ENCODE results near the gene PRDM13. TPM values are rescaled to one million over a fixed set of nuclear protein-coding genes. Genes with fewer than 3 reads are reported as not detected.
A peak's percentile ranks its signal among the peaks of the same experiment; 100 is the strongest.

PRDM13 gene
- total and polyA plus RNA-seq, 2 of the 13 experiments (the other 11 are each of a cell fraction or from before 2014, with no cell fraction given), result not detected

- TF ChIP-seq ZBTB33 (CRISPR knock-in tag; IDR thresholded peaks at IDR 0.05) (peak; percentile 71), ZBED4 (CRISPR knock-in tag; IDR thresholded peaks at IDR 0.05; ENCODE audit: borderline replicate concordance) (peak; percentile 92), CEBPG (CRISPR knock-in tag; IDR thresholded peaks at IDR 0.05) (peak; percentile 44; the same call in 1 of the 2 replicates), NRL (CRISPR knock-in tag; IDR thresholded peaks at IDR 0.05; ENCODE audit: borderline replicate concordance) (peak; percentile 76; the same call in 1 of the 2 replicates), KAT2B (IDR thresholded peaks at IDR 0.05; ENCODE audit: borderline replicate concordance, low read depth, low read length) (no peak), GATAD2A (CRISPR knock-in tag; IDR thresholded peaks at IDR 0.05) (peak; percentile 88), HNRNPL (IDR thresholded peaks at IDR 0.05; ENCODE audit: low read depth, low read length) (peak; percentile 54; the same call in 1 of the 2 replicates), MAX (IDR thresholded peaks at IDR 0.05) (peak; percentile 87), ZBTB7A (CRISPR knock-in tag; IDR thresholded peaks at IDR 0.05) (peak; percentile 76; the same call in 1 of the 2 replicates), ZSCAN9 (CRISPR knock-in tag; IDR thresholded peaks at IDR 0.05; ENCODE audit: borderline replicate concordance) (peak; percentile 95), LBX2 (CRISPR knock-in tag; IDR thresholded peaks at IDR 0.05; ENCODE audit: borderline replicate concordance) (no peak; the same call in 1 of the 2 replicates), HOXA5 (CRISPR knock-in tag; IDR thresholded peaks at IDR 0.05) (peak; percentile 97), ELF3 (CRISPR knock-in tag; IDR thresholded peaks at IDR 0.05) (peak; percentile 85), ZNF616 (CRISPR knock-in tag; IDR thresholded peaks at IDR 0.05; ENCODE audit: low read depth) (peak; percentile 85; the same call in 1 of the 2 replicates), KDM4B (CRISPR knock-in tag; IDR thresholded peaks at IDR 0.05) (peak; percentile 97; the same call in 1 of the 2 replicates), RFX3 (CRISPR knock-in tag; IDR thresholded peaks at IDR 0.05) (no peak; the same call in 1 of the 2 replicates), ZNF280D (CRISPR knock-in tag; IDR thresholded peaks at IDR 0.05) (peak; percentile 59; the same call in 1 of the 2 replicates), KLF15 (CRISPR knock-in tag; IDR thresholded peaks at IDR 0.05; ENCODE audit: borderline replicate concordance) (no peak), ZNF329 (CRISPR knock-in tag; IDR thresholded peaks at IDR 0.05; ENCODE audit: low read depth) (0 out of 2 replicates have a peak, but pooled peaks have one; percentile 49), IRF2 (CRISPR knock-in tag; IDR thresholded peaks at IDR 0.05) (peak; percentile 97)
Measured at GRCh38 chr6:99568103-99568933, 38.3 kb upstream of the PRDM13 start, which contains the start of gene CCNC (continued).

All from HepG2 (cell line).